Measurements from ENCODE around the gene MEGF6.

The MEGF6 gene

DNA sequence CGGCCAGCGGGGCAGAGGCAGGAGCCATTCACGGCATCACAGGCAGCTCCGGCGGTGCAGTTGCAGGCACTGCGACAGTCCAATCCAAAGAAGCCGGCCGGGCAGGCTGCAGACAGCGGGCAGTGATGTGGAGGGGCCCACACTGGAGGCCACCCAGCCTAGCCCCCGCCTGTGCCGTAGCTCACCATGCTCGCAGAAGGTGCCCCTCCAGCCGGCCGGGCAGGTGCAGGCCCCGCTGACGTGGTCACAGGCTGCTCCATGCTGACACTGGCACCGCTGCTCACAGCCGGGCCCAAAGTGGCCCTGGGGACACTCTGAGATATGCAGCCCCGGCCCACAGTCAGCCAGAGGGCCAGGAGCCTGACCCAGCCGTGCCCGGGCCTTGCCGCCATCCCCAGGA lies 111.7 kb downstream of the MEGF6 start:
- DNase-seq: no peak

GRCh38 chr1:3498986-3499385 lies 112.3 kb downstream of the MEGF6 start:
- no peak for DNase-seq

DNA sequence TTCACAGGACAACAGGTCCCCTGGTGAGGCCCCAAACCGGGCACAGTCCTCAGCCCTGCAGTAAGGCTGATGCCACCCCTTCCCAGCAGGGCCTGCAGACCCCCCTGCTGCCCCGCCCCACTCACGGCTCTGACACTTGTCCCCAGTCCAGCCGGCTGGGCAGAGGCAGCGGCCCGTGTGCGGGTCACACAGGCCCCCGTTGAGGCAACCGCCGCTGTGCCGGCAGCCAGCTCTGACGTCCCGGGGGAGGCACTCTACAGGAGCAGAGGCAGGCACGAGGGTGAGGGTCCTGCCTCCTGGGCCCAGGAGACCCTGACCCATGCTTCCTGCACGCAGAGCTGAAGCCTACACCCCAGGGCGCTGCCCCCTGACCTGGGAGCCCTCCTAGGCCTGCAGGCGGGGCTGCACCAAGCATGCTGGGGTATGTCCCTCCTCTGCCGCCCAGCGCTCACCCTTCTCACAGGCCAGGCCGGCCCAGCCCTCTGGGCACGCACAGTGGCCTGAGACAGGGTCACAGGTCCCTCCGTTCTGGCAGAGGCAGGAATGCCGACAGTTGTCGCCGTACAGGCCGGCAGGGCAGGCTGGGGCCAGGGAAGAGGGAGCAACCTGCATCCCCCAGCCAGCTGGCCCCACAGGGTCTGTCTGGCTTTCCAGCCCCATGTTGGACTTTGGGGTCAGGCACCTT lies 112.9 kb downstream of the MEGF6 start:
- no peak for DNase-seq

DNA sequence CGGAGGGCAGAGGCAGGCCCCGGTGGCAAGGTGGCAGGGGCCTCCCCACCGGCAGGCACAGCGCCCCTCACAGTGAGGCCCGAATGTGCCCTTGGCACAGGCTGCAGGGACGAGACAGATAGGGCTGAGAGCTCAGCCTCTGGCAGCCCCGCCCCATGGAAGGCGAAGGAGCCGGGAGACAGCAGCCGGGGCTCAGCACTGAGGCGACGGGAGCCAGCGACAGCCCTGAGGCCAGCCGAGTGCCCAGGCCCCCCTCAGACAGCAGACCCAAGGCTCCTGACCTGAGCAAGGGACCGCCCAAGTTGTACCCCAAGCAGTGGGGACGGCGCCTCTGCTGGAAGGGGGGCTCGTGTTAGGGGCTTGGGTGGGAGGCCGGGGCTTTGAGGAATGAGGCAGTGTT lies 113.8 kb downstream of the MEGF6 start:
- DNase-seq: no peak

DNA sequence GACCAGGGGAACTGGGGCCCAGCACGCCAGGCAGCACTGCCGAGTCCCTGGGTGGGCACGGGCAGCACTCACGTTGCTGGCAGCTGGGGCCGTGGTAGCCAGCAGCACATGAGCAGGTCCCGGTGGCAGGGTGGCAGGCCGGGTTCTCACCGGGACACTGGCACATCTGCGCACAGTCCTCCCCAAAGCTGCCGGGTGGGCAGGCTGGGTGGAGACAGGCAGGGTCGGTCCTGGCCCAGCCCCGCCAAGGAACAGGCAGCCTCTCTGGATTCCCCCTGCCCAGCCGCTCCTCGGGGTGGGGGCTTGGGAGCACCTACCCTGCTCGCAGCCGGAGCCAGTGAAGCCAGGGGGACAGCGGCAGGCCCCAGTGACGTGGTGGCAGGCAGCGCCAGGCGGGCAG lies 114.4 kb downstream of the MEGF6 start:
- DNase-seq: no peak

DNA sequence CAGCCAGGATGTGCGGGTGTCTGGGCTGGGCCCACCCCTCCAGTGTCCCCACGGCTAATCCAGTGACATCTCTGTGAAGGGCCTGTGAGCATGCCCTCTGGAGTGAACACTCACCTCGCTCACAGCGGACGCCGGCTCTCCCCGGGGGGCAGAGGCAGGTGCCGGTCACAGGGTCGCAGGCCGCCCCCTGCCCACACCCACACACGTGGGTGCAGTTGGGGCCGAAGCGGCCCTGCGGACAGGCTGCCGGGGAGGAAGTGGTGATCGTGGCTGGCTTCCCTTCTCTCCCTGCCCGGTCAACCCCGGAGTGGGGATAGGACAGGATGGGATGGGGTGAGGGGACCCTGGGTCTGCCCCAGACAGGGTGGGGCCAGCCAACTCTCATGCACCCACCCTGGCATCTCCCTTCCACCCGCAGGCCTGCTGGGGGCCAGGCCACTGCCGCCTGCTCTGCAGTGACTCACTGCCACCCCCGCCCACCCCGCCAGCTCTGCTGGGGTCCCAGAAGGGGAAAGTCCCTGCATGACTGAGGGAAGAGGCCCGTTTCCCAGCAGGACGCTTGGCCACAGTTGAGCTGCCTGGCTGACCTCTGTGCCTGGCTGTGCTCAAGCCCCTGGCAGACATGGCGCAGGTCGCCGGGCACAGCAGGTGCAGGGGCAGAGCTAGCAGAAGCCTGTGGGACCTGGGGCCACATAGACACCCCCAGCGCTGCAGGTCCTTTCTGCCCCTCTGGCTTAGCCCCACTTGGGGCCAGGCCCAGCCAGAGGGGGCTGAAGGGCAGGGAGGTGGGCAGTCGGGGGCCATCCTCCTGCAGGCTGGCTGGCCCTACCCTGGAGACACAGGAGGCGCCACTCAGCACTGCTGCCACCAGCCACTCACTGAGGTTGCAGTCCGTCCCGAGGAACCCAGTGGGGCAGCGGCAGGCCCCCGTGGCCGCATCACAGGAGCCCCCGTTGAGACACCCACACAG lies 115.2 kb downstream of the MEGF6 start:
- no peak for DNase-seq

DNA sequence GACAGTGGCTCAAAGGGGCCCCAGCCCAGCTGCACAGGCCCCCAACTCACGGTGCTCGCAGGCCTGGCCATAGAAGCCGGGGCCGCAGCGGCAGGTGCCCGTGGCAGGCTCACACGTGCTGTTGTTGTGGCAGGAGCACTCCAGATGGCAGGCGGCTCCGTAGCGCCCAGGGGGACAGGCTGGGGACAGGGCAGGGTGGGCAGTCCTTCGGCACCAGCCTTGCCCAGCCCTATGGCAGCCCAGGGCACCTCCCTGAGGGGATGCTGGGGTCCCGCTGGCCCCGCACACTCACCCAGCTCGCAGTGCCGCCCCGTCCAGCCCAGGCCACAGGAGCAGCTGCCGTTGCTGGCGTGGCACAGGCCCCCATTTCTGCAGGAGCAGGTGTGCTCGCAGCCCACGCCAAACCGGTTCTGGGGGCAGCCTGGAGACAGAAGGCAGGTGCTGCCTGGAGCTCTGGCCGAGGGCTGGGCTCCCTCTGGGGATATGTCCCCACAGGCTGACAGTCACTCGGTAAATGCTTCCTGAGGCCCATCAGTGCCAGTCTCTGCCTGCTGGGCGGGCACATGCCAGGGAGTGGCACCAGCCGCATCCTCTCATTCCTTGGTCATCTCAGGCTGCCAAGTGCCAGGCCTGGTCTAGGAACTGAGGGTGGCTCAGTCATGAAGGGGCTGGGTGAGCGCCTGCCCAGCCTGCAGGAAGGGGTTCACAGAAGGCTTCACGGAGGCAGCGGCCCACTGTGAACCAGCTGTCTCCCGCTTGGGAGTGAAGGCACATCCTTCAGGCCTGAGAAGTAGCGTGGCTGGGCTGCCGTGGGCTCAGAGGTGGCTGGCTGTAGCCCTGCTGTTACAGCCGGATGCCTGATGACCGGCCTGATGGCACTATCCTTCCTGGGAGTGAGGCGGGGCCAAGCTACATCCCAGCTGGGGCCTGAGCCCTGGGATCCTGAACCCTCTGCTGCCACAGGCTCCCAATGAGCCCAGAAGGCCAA lies 116.7 kb downstream of the MEGF6 start:
- no peak for DNase-seq

DNA sequence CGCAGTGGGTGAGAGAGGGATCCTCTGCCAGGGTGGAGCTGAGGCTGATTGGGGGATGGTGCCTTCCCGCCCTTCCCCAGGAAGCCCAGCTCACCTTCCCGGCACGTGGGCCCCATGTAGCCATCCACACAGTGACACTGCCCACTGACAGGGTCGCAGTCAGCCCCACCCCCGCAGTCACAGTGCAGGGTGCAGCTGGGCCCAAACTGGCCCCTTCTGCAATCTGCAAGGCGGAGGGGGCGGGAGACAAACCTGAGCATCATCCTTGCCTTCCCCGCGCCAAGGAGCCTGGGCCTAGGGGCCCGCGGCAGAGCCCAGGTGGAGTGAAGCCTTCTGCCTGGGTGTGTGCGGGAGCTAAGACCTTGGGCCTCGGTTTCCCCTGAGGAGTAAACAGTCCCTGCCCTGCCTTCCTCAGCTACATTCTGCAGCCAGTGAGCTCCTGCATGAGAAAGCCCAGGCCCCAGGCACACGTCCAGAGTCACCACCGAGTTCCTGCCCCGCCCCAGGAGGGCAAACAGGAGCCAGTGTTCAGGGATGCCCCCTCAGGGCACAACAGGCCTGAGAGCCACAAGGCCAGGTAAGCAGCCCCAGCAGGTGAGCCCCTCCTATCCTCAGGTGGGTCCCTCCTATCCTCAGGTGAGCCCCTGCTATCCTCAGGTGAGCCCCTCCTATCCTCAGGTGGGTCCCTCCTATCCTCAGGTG lies 118.6 kb downstream of the MEGF6 start:
- no peak for DNase-seq

DNA sequence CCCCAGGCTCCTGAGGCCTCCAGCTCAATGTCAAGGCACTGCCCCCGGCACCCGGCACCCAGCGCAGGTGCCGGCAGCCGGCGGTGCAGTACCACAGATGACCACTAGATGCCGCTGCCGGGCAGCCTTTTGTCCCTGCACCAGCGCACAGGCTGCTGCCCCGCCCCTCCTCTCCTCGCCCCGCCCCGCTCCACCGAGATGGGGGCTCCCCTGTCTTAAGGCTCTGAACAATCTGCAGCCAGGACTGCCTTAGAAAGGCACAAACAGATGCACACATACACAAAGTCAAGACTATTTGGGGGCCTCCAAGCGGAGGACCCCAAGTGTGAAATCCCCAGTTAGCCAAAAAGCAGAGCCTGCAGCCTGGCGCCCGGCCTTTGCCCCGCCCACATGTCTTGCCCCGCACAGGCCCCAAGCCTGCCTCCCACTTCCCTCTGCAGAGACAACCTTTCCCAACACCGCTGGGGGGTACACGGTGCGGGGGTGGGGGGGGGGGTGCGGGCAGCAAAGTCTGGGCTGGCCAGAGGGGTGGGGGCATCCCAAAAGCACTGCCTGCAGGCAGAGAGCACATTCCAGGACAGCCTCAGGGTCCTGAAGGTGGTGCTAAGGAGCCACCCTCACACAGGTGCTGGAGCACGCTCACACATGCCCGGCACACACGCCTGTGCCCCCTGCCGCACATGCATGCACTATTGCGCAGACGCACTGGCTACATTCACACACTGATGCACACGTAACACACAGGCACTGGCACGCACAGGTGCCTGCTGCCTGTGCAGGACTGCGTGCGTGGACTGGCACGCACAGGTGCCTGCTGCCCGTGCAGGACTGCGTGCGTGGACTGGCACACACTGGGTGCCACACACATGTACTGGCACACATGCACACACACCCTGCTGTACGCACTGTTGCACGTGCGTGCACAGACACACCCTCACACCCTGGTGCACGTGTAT lies 119.7 kb downstream of the MEGF6 start:
- peak; percentile 83 for DNase-seq

DNA sequence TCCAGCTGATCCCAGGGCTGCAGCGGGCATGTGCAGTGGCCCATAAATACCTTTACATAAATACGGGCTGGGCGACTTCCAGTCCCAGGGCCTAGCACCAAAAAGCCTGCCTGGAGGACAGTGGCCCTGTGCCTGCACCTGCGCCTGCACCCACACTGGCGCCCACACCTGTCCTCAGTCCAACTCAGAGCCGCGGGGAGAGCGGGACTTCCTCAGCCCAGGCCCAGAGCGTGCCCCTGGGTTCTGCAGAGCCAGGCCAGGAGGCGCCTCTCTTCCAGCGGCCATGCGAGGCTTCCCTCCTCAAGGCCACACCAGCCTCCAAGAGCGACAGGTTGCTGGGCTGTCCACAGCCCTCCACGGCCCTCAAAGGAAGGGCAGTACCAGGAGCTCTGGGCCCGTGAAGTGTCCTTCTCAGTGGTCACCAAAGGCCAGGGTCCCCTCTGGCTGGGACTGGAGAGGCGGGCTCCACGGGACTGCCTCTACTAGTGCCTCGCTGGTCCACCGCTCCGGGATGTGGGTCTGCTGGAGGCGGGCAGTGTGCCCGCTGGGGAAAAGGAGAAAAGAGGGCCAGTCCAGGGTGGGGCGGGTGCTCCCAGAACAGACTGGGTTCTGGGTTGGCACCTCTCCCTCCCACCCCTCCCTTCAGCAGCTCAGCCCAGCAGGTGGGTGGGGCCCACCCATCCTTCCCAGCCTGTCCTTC lies 121.1 kb downstream of the MEGF6 start:
- DNase-seq: no peak

DNA sequence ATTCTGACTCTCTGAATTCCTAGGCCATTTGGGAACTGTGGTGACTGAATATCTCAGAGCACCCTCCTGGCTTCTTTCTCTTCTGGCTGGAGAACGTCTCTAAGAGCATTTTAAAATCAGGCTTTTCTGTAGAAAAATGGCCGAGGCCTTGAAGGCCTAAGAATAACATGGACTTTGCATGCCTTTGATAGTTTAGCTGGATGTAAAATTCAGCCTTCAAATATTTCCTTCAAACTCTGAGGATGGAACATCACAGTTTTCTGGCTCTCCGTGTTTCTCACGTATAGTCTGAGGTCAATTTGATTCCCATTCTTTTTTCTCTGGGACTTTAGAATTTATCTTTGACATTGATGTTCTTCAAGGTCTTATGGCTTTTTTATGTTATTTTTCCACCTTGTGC lies 122.9 kb downstream of the MEGF6 start:
- DNase-seq: no peak

- DNase-seq: no peak
Observed at GRCh38 chr1:3485016-3485415, 126.3 kb downstream of the MEGF6 start.

GRCh38 chr1:3483801-3484444 lies 127.4 kb downstream of the MEGF6 start:
- peak; percentile 53 for DNase-seq

GRCh38 chr1:3483380-3483779 lies 127.9 kb downstream of the MEGF6 start:
- DNase-seq: no peak

DNA sequence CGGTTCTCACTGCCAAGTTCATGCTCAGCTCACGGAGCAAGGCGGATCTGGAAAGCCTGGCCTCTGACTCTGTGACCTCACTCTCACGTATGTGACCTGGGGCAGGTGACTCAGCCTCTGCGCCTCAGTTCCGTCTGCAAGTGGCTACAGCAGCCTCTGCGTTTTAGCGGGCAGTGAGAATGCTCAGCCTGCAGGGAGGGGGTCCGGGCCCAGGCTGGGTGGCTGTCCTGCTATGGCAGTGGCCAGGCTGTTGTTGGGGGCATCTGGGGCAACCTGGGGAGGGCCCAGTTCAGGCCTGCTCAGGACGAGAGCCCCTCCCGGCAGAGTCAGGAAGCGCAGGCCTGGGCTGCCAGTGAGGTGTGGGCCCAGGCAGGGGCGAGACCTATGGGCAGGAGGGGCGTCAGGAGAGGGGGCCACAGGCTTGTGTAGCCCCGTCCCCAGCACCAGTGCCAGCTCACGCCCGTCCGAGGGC lies 128.9 kb downstream of the MEGF6 start:
- peak; percentile 34 for DNase-seq

GRCh38 chr1:3481836-3482375 lies 129.4 kb downstream of the MEGF6 start:
- no peak for DNase-seq

DNA sequence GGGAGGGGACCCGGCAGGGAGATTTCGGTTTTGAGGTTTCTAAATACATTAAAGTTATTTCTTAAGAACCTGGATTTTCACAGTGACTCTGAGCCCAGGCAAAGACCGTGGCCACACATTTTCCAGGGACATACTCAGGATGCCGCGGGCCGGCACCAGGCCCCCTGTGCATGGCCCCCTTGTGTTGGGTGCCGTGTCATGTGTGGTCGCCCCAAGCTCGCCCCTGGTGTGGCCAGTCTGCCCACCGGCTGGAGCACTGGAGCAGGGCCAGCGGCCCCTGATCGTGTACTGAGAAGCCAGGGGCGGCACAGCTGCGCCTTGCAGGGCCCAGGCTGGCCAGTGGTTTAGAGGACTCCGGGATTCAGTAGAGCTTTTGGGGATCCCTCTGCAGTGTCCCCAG lies 130.3 kb downstream of the MEGF6 start:
- DNase-seq: no peak

DNA sequence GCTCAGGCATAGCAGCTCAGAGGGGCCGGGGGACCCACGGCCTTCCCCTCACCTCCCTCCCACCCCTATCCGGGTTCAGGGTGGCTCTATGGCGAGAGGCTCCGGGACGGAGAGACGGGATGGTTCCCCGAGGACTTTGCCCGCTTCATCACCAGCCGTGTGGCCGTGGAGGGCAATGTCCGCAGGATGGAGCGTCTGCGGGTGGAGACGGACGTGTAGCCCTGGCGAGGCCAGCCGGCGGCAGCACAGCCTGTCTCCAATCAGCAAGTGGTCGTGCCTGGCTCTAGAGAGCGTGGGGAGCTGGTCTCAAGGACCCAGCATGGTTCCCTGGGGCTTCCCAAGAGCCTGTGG lies 131.0 kb downstream of the MEGF6 start:
- DNase-seq: no peak

DNA sequence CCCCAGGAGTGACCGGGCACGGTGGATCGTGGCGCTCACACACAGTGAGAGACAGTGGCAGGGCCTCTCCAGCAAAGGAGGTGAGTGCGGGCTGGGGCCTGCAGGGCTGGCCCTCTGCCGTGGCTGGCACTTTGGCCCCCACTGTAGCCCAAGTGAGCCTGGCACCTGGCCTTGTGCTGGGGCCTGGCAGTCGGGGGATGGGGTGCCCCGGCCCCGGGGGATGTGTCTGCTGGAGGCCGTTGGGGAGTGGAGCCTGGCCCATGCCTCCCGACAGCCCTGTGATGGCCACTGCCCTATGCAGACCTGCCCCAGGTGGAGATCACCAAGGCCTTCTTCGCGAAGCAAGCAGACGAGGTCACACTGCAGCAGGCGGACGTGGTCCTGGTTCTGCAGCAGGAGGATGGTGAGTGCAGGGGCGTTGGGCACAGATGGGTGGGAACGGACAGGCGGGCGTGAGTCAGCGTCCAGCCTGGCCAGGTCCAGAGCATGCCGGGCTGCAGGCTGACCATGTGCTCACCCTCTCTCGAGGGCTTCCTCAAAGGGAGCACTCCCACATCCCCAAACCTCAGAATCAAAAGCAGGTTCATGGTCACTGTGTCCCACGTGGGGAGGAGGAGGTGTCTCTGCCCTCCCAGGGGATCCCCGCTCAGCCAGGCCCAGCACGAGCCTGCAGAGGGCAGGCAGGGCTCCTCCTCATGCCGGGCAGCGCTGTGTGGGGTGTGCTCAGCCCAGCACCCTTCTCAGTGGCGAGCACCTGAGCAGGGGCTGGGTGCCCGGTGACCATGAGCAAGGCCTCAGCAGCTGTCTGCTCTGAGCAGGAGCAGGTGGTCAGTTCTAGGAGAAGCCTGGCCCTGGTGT lies 131.6 kb downstream of the MEGF6 start:
- no peak for DNase-seq
